ENCODE measurements around the gene RPUSD2.
"Not testable (repeated sequence)": the region's sequence is repeated elsewhere in the genome, so short reads cannot be mapped to it uniquely, and the experiment has no call there.

RPUSD2 gene

GRCh38 chr15:40565333-40566238 lies 3.5 kb upstream of the RPUSD2 start:
- DNase-seq = no peak

- DNase-seq = no peak
These were observed 2.0 kb upstream of the RPUSD2 start for GRCh38 chr15:40567111-40567510.

- no peak for DNase-seq
These were observed 6.0 kb downstream of the RPUSD2 start for GRCh38 chr15:40575113-40575512.

GRCh38 chr15:40576914-40577313 lies 7.8 kb downstream of the RPUSD2 start:
- DNase-seq = not testable (repeated sequence)

- DNase-seq = no peak
These were observed 9.8 kb downstream of the RPUSD2 start for GRCh38 chr15:40578892-40579291.

- DNase-seq = not testable (repeated sequence)
These were observed 12.7 kb downstream of the RPUSD2 start for GRCh38 chr15:40581796-40582195.

GRCh38 chr15:40582726-40583246 lies 13.7 kb downstream of the RPUSD2 start:
- peak; percentile 50 for DNase-seq

- no peak for DNase-seq
These were observed 15.1 kb downstream of the RPUSD2 start for GRCh38 chr15:40584191-40584590.

GRCh38 chr15:40590667-40591050 lies 21.6 kb downstream of the RPUSD2 start:
- no peak for DNase-seq

GRCh38 chr15:40591389-40591788 lies 22.3 kb downstream of the RPUSD2 start:
- no peak for DNase-seq

- no peak for DNase-seq
These were observed 24.1 kb downstream of the RPUSD2 start for GRCh38 chr15:40593165-40593564.

- peak; percentile 99 for DNase-seq
These were observed 24.7 kb downstream of the RPUSD2 start, which contains the start of gene KNL1 for GRCh38 chr15:40593588-40594428. Gene KNL1 (plus strand): TSS chr15:40594249. CDS start chr15:40602932, 8,683 bp downstream.

GRCh38 chr15:40594429-40594836 lies 25.3 kb downstream of the RPUSD2 start:
- DNase-seq = no peak

- no peak for DNase-seq
These were observed 26.1 kb downstream of the RPUSD2 start for GRCh38 chr15:40595219-40595618.

GRCh38 chr15:40595773-40596172 lies 26.7 kb downstream of the RPUSD2 start:
- DNase-seq = no peak

GRCh38 chr15:40597024-40597423 lies 27.9 kb downstream of the RPUSD2 start:
- DNase-seq = no peak

GRCh38 chr15:40598126-40598525 lies 29.0 kb downstream of the RPUSD2 start:
- DNase-seq = no peak

- DNase-seq = no peak
These were observed 29.6 kb downstream of the RPUSD2 start for GRCh38 chr15:40598672-40599071.

GRCh38 chr15:40600956-40601355 lies 31.9 kb downstream of the RPUSD2 start:
- DNase-seq = no peak

- DNase-seq = no peak
These were observed 34.8 kb downstream of the RPUSD2 start for GRCh38 chr15:40603935-40604334.

GRCh38 chr15:40613080-40613479 lies 44.0 kb downstream of the RPUSD2 start:
- no peak for DNase-seq

- DNase-seq = no peak
These were observed 48.9 kb downstream of the RPUSD2 start for GRCh38 chr15:40618023-40618422.

GRCh38 chr15:40618906-40619305 lies 49.8 kb downstream of the RPUSD2 start:
- no peak for DNase-seq

Data from activated CD8-positive, alpha-beta memory T cell treated with anti-CD3 and anti-CD28 coated beads for 24 hours (primary cell).